Measurements from ENCODE around the gene TCERG1L. TPM values are rescaled to one million over a fixed set of nuclear protein-coding genes. Genes with fewer than 3 reads are reported as not detected.
"Not testable (repeated sequence)": the region's sequence is repeated elsewhere in the genome, so short reads cannot be mapped to it uniquely, and the experiment has no call there.

Gene TCERG1L
- total and polyA plus RNA-seq, 2 experiments from 2014 or later: not detected

DNA sequence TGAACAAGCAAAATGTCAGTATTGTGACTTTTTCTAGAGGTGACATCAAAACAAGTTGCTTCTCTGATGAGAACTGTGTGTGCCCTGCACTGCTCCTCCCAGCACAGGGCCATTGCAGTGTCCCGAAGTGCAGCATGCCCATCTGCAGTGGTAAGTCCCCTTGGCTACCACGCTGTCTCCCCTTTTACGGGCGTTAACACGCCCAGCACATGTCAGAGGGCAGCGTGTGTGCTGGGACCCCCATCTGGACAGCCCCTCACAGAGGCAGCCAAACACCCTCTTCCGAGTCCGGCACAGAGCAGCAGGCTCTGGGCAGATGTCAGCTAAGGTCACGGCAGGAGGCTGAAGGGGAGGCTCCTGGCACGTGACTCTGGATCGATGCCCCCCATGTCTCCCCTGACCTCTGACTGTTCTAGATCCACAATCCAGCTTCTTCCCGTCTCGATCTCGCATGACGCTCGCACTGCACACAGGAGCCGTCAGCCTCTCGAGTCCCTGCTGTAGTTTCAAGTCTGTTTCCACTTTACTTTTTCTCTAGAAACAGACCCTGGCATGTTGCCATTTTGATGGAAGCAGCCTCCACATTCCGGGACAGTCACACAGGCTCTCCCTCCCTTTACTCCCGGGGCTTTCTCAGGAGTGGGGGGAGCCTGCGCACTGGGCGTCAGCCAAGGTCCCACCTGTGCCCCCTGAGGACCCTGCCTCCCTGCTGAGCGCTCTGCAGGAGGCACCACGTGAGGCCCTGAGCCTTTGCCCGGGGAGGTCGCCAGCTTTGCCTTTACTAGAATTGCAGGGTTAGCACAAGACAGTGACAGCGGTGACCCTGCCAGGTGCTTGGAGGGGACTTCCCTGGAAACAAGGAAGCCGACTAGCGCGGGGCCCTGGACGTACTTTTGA lies 133.8 kb downstream of the TCERG1L start:
- Histone ChIP-seq H3K9me2 (ENCODE audit: insufficient read depth) (no peaks in the 10 kb centered on the region), H3K4me1 (ENCODE audit: insufficient read depth) (no peaks in the 10 kb centered on the region), H3F3A (ENCODE audit: insufficient read depth) (peaks cover 5% of the 10 kb centered on the region; the same call in 1 of the 2 replicates), H3K27ac (no peak overlapping the region), H3K4me3 (no peak overlapping the region), H3K9me3 (ENCODE audit: low read depth) (no peaks in the 10 kb centered on the region), H3K79me2 (ENCODE audit: insufficient read depth) (no peaks in the 10 kb centered on the region), H3K4me2 (ENCODE audit: unreplicated experiment) (no peak overlapping the region), H3K36me3 (ENCODE audit: low read depth) (no peaks in the 10 kb centered on the region), H3K9ac (no peak overlapping the region), H4K20me1 (ENCODE audit: insufficient read depth) (no peaks in the 10 kb centered on the region), H2AFZ (no peak overlapping the region), H3K27me3 (replicated peaks; ENCODE audit: insufficient read depth) (no peaks in the 10 kb centered on the region)
- TF ChIP-seq EZH2 (IDR thresholded peaks at IDR 0.05; ENCODE audit: insufficient read depth, poor library complexity, severe bottlenecking) (no peak), EZH2phosphoT487 (IDR thresholded peaks at IDR 0.05; ENCODE audit: insufficient read depth, low read depth) (no peak)
- in situ Hi-C loops (cut with MboI): no loop called here
- WGBS, 2 experiments (ENCODE audit: low coverage in 1 of 2, low lambda C conversion rate in 2 of 2, missing lambda C conversion rate in 2 of 2): 3 to 4% methylated on average over 31 of the region's 31 CpGs
- no peak for DNase-seq

DNA sequence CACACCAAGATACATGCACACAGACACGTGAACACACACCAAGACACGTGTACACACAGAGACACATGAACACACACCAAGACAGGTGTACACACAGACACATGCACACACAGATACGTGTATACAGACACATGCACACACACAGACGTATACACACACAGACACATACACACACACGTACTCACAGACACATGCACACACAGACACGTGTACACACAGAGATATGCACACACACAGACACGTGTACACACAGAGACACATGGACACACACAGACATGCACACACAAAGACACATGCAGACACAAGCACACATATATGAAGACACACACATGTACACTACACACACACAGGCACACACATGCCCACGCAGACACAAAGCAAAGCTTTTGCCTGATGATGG lies 134.6 kb downstream of the TCERG1L start:
- H3K27ac ChIP-seq: no peak overlapping the region
- no peak overlapping the region for H3K4me2 ChIP-seq (ENCODE audit: unreplicated experiment)
- no peaks in the 10 kb centered on the region for H3K4me1 ChIP-seq (ENCODE audit: insufficient read depth)
- H3K79me2 ChIP-seq (ENCODE audit: insufficient read depth): no peaks in the 10 kb centered on the region
- peaks cover 5% of the 10 kb centered on the region; the same call in 1 of the 2 replicates for H3F3A ChIP-seq (ENCODE audit: insufficient read depth)
- TF ChIP-seq EZH2phosphoT487 (IDR thresholded peaks at IDR 0.05; ENCODE audit: insufficient read depth, low read depth): no peak
- no peak overlapping the region for H3K9ac ChIP-seq
- no peaks in the 10 kb centered on the region for H3K9me2 ChIP-seq (ENCODE audit: insufficient read depth)
- H3K27me3 ChIP-seq (replicated peaks; ENCODE audit: insufficient read depth): no peaks in the 10 kb centered on the region
- H3K9me3 ChIP-seq (ENCODE audit: low read depth): no peaks in the 10 kb centered on the region
- WGBS, 2 experiments (ENCODE audit: low coverage in 1 of 2, low lambda C conversion rate in 2 of 2, missing lambda C conversion rate in 2 of 2): 42 to 50% methylated on average over 8 of the region's 8 CpGs
- no peak overlapping the region for H3K4me3 ChIP-seq
- no peaks in the 10 kb centered on the region for H3K36me3 ChIP-seq (ENCODE audit: low read depth)
- no peak for DNase-seq
- H2AFZ ChIP-seq: no peak overlapping the region
- no peaks in the 10 kb centered on the region for H4K20me1 ChIP-seq (ENCODE audit: insufficient read depth)
- in situ Hi-C loops (cut with MboI): no loop called here

DNA sequence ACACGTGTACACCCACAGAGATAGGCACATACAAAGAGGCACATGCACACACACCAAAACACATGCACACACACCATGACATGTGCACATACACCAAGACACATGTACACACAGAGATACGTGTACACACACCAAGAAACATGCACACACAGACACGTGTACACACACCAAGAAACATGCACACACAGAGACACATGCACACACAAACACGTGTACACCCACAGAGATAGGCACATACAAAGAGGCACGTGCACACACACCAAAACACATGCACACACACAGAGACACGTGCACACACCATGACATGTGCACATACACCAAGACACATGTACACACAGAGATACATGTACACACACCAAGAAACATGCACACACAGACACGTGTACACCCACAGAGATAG lies 135.2 kb downstream of the TCERG1L start:
- in situ Hi-C loops (cut with MboI); H3K4me1 ChIP-seq (ENCODE audit: insufficient read depth); H3K9me2 ChIP-seq (ENCODE audit: insufficient read depth); H3K4me2 ChIP-seq (ENCODE audit: unreplicated experiment); H3K27ac ChIP-seq; H3K36me3 ChIP-seq (ENCODE audit: low read depth); H4K20me1 ChIP-seq (ENCODE audit: insufficient read depth); H2AFZ ChIP-seq; H3K79me2 ChIP-seq (ENCODE audit: insufficient read depth); H3K27me3 ChIP-seq (replicated peaks; ENCODE audit: insufficient read depth); H3K9ac ChIP-seq; DNase-seq; H3K9me3 ChIP-seq (ENCODE audit: low read depth); H3K4me3 ChIP-seq; H3F3A ChIP-seq (ENCODE audit: insufficient read depth): not testable (repeated sequence)
- 57 to 62% methylated on average over 7 of the region's 7 CpGs for WGBS, 2 experiments (ENCODE audit: low coverage in 1 of 2, low lambda C conversion rate in 2 of 2, missing lambda C conversion rate in 2 of 2)

- Histone ChIP-seq H3F3A (ENCODE audit: insufficient read depth) (peaks cover 5% of the 10 kb centered on the region; the same call in 1 of the 2 replicates), H3K9me2 (ENCODE audit: insufficient read depth) (no peaks in the 10 kb centered on the region), H3K4me2 (ENCODE audit: unreplicated experiment) (no peak overlapping the region), H3K27me3 (replicated peaks; ENCODE audit: insufficient read depth) (no peaks in the 10 kb centered on the region), H3K4me3 (no peak overlapping the region), H3K27ac (no peak overlapping the region), H3K79me2 (ENCODE audit: insufficient read depth) (no peaks in the 10 kb centered on the region), H4K20me1 (ENCODE audit: insufficient read depth) (no peaks in the 10 kb centered on the region), H3K4me1 (ENCODE audit: insufficient read depth) (no peaks in the 10 kb centered on the region), H3K9me3 (ENCODE audit: low read depth) (no peaks in the 10 kb centered on the region), H3K36me3 (ENCODE audit: low read depth) (no peaks in the 10 kb centered on the region), H2AFZ (no peak overlapping the region), H3K9ac (no peak overlapping the region)
- in situ Hi-C loops (cut with MboI): no loop called here
- DNase-seq: no peak
- no peak for TF ChIP-seq EZH2phosphoT487 (IDR thresholded peaks at IDR 0.05; ENCODE audit: insufficient read depth, low read depth)
- no peak for TF ChIP-seq EZH2 (IDR thresholded peaks at IDR 0.05; ENCODE audit: insufficient read depth, poor library complexity, severe bottlenecking)
- 77 to 82% methylated on average over 13 of the region's 13 CpGs for WGBS, 2 experiments (ENCODE audit: low coverage in 1 of 2, low lambda C conversion rate in 2 of 2, missing lambda C conversion rate in 2 of 2)
Measured at GRCh38 chr10:131175891-131176290, 135.6 kb downstream of the TCERG1L start.
